Keratinocyte (primary cell): ENCODE results near the gene KLHL29. TPM values are rescaled to one million over a fixed set of nuclear protein-coding genes. Genes with fewer than 3 reads are reported as not detected.

Source experiments
- DNase-seq: peaks from one replicate; pipeline ENCODE4 v3.0.0-alpha.2; 2011; ENCODE audit warnings: low read depth, missing footprints, low spot score
- FAIRE-seq: peaks from 2 replicates; lab custom pipeline; 2011; peaks lifted over from hg19 to GRCh38; lab: Jason Lieb, UNC
- H2AFZ ChIP-seq: 2 replicates; pipeline ENCODE4 v1.6.0; 2012; ENCODE audit warnings: low read length, control low read depth, inconsistent platforms; ENCODE audit not compliant: control insufficient read depth
- H3K27ac ChIP-seq: 2 replicates; pipeline ENCODE4 v1.5.1; 2011; ENCODE audit warnings: low read length; ENCODE audit not compliant: control insufficient read depth, insufficient read depth
- H3K27me3 ChIP-seq: 3 replicates; pipeline ENCODE4 v1.6.0; 2011; ENCODE audit warnings: low read length; ENCODE audit not compliant: control insufficient read depth, insufficient read depth; ENCODE audit errors: extremely low read depth
- H3K36me3 ChIP-seq, 2 experiments: 2 replicates in 1 of 2; 3 replicates in 1 of 2; pipeline ENCODE4 v1.5.1; 2011; ENCODE audit warnings: low read length in 2 of 2, mild to moderate bottlenecking in 1 of 2; ENCODE audit not compliant: control insufficient read depth in 2 of 2, insufficient read depth in 2 of 2; ENCODE audit errors: extremely low read depth in 1 of 2
- H3K4me1 ChIP-seq: 3 replicates; pipeline ENCODE4 v1.5.1; 2011; ENCODE audit warnings: low read length; ENCODE audit not compliant: control insufficient read depth, insufficient read depth; ENCODE audit errors: extremely low read depth
- H3K4me2 ChIP-seq: 3 replicates; pipeline ENCODE4 v1.6.0; 2011; ENCODE audit warnings: low read depth, low read length; ENCODE audit not compliant: control insufficient read depth, insufficient read depth; ENCODE audit errors: extremely low read depth
- H3K4me3 ChIP-seq, 3 experiments: fragments of 200-600 bp in 1 of 3; sonication (generic) in 1 of 3; 2 replicates in 2 of 3; 3 replicates in 1 of 3; pipeline ENCODE4 v1.5.1; 2011 to 2016; ENCODE audit warnings: low read length in 3 of 3, mild to moderate bottlenecking in 3 of 3, control low read depth in 2 of 3, inconsistent platforms in 1 of 3, low read depth in 1 of 3, mixed read lengths in 1 of 3, mixed run types in 1 of 3, moderate library complexity in 1 of 3; ENCODE audit not compliant: control insufficient read depth in 2 of 3, insufficient read depth in 2 of 3; ENCODE audit errors: extremely low read depth in 1 of 3
- H3K79me2 ChIP-seq: 2 replicates; pipeline ENCODE4 v1.6.0; 2012; ENCODE audit warnings: low read length; ENCODE audit not compliant: control insufficient read depth, insufficient read depth
- H3K9ac ChIP-seq: 3 replicates; pipeline ENCODE4 v1.6.0; 2011; ENCODE audit warnings: low read length; ENCODE audit not compliant: control insufficient read depth, insufficient read depth; ENCODE audit errors: extremely low read depth
- H3K9me1 ChIP-seq: 3 replicates; pipeline ENCODE4 v1.6.0; 2011; ENCODE audit warnings: low read length; ENCODE audit not compliant: control insufficient read depth, insufficient read depth; ENCODE audit errors: extremely low read depth
- H3K9me3 ChIP-seq: 2 replicates; pipeline ENCODE4 v1.5.1; 2012; ENCODE audit warnings: low read depth, low read length; ENCODE audit not compliant: control insufficient read depth
- H4K20me1 ChIP-seq: 3 replicates; pipeline ENCODE4 v1.6.0; 2011; ENCODE audit warnings: low read length; ENCODE audit not compliant: control insufficient read depth, insufficient read depth; ENCODE audit errors: extremely low read depth
- EZH2 ChIP-seq: IDR thresholded peaks from one replicate; pipeline ENCODE4 v1.6.1; 2012; ENCODE audit warnings: inconsistent platforms, mild to moderate bottlenecking, low read length, moderate library complexity
- dilution Hi-C: fragments of 300-500 bp; cut with MboI; formaldehyde crosslinking; loops from one replicate; pipeline ENCODE4 v1.7.0; 2020; ENCODE audit warnings: low sequenced_read_pairs; ENCODE audit not compliant: extremely low pct_ligation_motif_present
- polyA plus RNA-seq, 5 experiments: library from polyadenylated mRNA; depleted of rRNA in 3 of 5; stranded (reverse) in 3 of 5; stranded (forward) in 1 of 5; unstranded in 1 of 5; fragments of >200 nt; gene quantifications; 1 replicate in 1 of 5; 2 replicates in 3 of 5; 3 replicates in 1 of 5; pipeline versions ENCODE4 v1.2.1 to v1.2.3, GENCODE V29; 2011 to 2012; ENCODE audit warnings: missing spikeins in 2 of 5, low read depth in 1 of 5, low replicate concordance in 1 of 5
- TF ChIP-seq, protein P1 (sequence below), 3 experiments: IDR thresholded peaks in 1 of 3; conservative IDR thresholded peaks in 1 of 3; optimal IDR thresholded peaks in 1 of 3; 2 replicates in 2 of 3; 3 replicates in 1 of 3; pipeline versions ENCODE3 to v1.5.1; 2011; ENCODE audit warnings: low read length in 3 of 3, mild to moderate bottlenecking in 3 of 3, moderate library complexity in 2 of 3, control low read depth in 1 of 3, inconsistent platforms in 1 of 3; ENCODE audit not compliant: insufficient read depth in 2 of 3; ENCODE audit errors: extremely low read depth in 1 of 3

KLHL29 gene
- polyA plus RNA-seq, 1 donor (not counting 4 experiments of a cell fraction or from before 2014, with no cell fraction given): 4.7 TPM

DNA sequence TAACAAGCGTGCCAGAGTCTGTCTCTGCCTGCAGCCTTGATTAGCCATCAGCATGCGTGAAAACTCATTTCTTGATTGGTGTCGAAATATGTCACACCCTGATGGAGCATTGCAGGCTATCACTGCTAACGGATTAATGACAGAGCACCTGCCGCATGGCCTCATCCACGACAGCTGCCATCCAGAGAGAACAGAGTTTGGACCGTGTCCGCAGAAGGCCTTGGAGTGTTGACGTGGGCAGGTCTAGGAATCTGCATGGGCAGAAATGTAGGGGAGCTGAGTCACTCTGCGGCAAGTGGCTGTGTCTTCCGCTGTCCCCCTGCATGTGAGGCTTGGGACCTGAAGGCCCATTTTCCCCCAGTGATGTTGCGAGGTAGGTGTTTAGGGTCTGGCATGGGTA lies 43.0 kb downstream of the KLHL29 start:
- no peak for DNase-seq

DNA sequence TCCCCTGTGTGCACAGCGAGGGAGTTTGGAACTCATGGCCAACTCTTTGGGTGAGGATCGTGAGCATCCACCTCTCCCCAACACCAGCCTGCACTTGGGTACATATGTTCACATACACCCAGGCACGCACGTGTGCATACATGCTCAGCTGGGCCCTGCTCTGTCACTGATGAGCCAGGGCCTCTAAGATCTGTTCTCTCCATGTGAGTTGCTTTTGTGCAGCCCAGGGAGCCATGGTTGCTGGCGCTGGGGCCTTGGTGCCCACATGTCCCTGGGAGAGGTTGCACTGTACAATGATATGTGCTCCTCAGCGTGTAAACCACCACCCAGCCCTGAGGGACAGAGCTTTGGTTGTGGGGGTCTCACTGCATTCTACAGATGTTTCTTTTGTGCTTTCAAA lies 44.1 kb downstream of the KLHL29 start:
- H2AFZ ChIP-seq: no peak overlapping the region
- no peak overlapping the region for H3K9ac ChIP-seq
- H3K79me2 ChIP-seq: no peaks in the 10 kb centered on the region
- H3K9me3 ChIP-seq: no peaks in the 10 kb centered on the region
- no peak overlapping the region for H3K27ac ChIP-seq
- H3K4me2 ChIP-seq: no peak overlapping the region
- no peak for TF ChIP-seq EZH2
- TF ChIP-seq, protein P1, sequence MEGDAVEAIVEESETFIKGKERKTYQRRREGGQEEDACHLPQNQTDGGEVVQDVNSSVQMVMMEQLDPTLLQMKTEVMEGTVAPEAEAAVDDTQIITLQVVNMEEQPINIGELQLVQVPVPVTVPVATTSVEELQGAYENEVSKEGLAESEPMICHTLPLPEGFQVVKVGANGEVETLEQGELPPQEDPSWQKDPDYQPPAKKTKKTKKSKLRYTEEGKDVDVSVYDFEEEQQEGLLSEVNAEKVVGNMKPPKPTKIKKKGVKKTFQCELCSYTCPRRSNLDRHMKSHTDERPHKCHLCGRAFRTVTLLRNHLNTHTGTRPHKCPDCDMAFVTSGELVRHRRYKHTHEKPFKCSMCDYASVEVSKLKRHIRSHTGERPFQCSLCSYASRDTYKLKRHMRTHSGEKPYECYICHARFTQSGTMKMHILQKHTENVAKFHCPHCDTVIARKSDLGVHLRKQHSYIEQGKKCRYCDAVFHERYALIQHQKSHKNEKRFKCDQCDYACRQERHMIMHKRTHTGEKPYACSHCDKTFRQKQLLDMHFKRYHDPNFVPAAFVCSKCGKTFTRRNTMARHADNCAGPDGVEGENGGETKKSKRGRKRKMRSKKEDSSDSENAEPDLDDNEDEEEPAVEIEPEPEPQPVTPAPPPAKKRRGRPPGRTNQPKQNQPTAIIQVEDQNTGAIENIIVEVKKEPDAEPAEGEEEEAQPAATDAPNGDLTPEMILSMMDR (optimal IDR thresholded peaks at IDR 0.05 in 1 of 3, IDR thresholded peaks at IDR 0.05 in 1 of 3, conservative IDR thresholded peaks at IDR 0.05 in 1 of 3; ENCODE audit: extremely low read depth in 1 of 3, insufficient read depth in 2 of 3, low read length in 3 of 3): no peak
- H3K9me1 ChIP-seq: peaks cover 4% of the 10 kb centered on the region
- peaks cover 6% of the 10 kb centered on the region for H4K20me1 ChIP-seq
- no peak for DNase-seq
- no peak for FAIRE-seq
- no peaks in the 10 kb centered on the region for H3K27me3 ChIP-seq
- dilution Hi-C loops: no loop called here
- peaks cover 18% of the 10 kb centered on the region for H3K4me1 ChIP-seq
- peaks cover 0 to 4% of the 10 kb centered on the region in 2 experiments for H3K36me3 ChIP-seq
- H3K4me3 ChIP-seq: no peak overlapping the region

More for the DNA sequence above, 43.0 kb downstream of the KLHL29 start:
- peaks cover 4% of the 10 kb centered on the region for H3K9me1 ChIP-seq
- dilution Hi-C loops: no loop called here
- no peak for TF ChIP-seq EZH2
- TF ChIP-seq, protein P1 (optimal IDR thresholded peaks at IDR 0.05 in 1 of 3, IDR thresholded peaks at IDR 0.05 in 1 of 3, conservative IDR thresholded peaks at IDR 0.05 in 1 of 3; ENCODE audit: extremely low read depth in 1 of 3, insufficient read depth in 2 of 3, low read length in 3 of 3): no peak
- peaks cover 6% of the 10 kb centered on the region for H4K20me1 ChIP-seq
- H3K4me3 ChIP-seq: no peak overlapping the region
- no peak overlapping the region for H3K4me2 ChIP-seq
- peaks cover 18% of the 10 kb centered on the region for H3K4me1 ChIP-seq
- H3K9ac ChIP-seq: no peak overlapping the region
- H3K27me3 ChIP-seq: no peaks in the 10 kb centered on the region
- peaks cover 2% of the 10 kb centered on the region for H3K79me2 ChIP-seq
- FAIRE-seq: no peak
- no peaks in the 10 kb centered on the region for H3K9me3 ChIP-seq
- no peak overlapping the region for H2AFZ ChIP-seq
- H3K27ac ChIP-seq: no peak overlapping the region
- peaks cover 0 to 4% of the 10 kb centered on the region in 2 experiments for H3K36me3 ChIP-seq
